ENCODE measurements around the gene ITGA11.

ITGA11 gene

DNA sequence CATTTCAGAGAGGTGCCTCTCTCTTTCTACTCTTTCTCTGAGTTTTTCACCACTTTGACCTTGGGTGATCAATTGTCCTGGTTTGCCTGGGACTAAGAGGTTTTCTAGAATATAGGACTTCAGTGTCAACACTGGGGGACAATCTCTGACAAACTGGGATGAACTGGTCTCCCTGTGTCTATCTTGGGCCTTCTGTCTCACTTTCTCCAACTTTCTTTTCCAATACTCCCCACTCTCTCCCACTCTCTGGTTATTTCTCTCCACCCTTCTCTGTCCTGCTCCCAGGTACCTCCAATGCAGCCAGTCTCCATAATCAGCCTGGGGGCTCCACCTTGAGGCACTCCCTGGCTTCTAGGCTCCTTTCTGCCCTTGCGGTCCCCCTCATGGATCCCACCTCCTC lies 4.7 kb upstream of the ITGA11 start:
- Mint-ChIP-seq H3K4me3 (no peak overlapping the region), H3K27me3 (peaks cover 29% of the 10 kb centered on the region), H3K9me3 (ENCODE audit: low read depth) (no peaks in the 10 kb centered on the region), H3K36me3 (no peaks in the 10 kb centered on the region), H3K27ac (no peak overlapping the region), H3K4me1 (ENCODE audit: low read depth) (peaks cover 2% of the 10 kb centered on the region)

DNA sequence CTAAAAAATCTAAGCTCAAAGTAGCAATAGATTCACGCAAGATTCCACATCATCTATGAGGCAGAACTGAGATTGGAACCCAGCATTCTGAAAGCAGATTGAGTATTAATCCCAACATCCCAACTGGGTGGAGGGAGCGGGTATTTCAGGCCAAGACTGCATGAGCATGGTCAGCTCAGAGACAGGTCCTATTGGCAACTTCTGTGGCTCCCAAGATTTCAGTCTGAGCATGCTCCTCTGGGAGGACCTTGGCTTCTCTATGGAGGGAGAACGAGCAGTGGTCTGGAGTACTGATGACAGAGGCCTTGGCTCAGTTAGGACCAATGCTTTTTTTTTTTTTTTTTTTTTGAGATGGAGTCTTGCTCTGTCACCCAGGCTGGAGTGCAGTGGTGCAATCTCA lies 4.0 kb upstream of the ITGA11 start:
- Mint-ChIP-seq H3K4me1 (ENCODE audit: low read depth) (peaks cover 2% of the 10 kb centered on the region), H3K4me3 (no peak overlapping the region), H3K27me3 (peaks cover 29% of the 10 kb centered on the region), H3K36me3 (no peaks in the 10 kb centered on the region), H3K9me3 (ENCODE audit: low read depth) (no peaks in the 10 kb centered on the region), H3K27ac (no peak overlapping the region)

DNA sequence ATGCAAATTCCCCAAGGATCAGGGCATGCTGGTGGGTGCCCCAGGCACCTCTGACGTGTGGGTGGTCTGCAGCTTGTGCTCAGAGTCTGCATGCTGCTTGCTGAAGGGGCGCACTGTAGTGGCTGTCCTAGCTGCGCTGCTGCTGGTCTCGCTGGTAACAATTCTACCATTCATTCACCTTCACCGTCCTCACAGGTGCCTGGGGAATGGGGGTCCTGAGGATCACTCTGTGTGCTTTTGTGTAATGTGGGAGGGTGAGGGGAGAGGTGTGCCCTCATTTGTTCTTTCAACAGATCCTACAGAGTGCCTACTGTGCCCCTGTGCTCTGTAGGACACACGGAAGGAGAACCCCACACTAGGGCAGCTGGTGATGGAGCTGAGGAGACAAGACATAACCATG lies 2.1 kb upstream of the ITGA11 start:
- peaks cover 32% of the 10 kb centered on the region for H3K27me3 Mint-ChIP-seq
- H3K9me3 Mint-ChIP-seq (ENCODE audit: low read depth): no peaks in the 10 kb centered on the region
- no peaks in the 10 kb centered on the region for H3K36me3 Mint-ChIP-seq
- H3K4me3 Mint-ChIP-seq: no peak overlapping the region
- peaks cover 2% of the 10 kb centered on the region for H3K4me1 Mint-ChIP-seq (ENCODE audit: low read depth)
- no peak overlapping the region for H3K27ac Mint-ChIP-seq

DNA sequence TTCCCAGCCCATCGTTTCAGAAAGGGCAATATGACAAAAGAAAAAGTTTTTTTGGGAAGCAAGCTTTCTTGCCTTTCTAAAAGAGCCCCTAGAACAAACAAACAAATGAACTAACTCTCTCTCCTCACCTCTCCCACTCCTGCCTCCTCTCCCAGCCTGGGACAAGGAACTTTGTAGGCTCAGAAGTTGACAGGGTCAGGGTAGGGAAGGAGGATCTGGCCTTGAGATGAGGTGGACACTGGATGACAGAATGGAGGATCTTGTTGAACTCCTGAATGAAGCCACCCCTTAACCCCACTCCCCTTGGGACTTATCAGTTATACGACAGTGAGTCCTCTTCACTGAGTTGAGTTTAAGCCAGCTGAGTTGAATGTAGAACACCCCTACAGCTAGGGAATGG lies 1.6 kb upstream of the ITGA11 start:
- no peak overlapping the region for H3K4me3 Mint-ChIP-seq
- H3K27me3 Mint-ChIP-seq: peaks cover 33% of the 10 kb centered on the region
- H3K4me1 Mint-ChIP-seq (ENCODE audit: low read depth): peaks cover 2% of the 10 kb centered on the region
- no peaks in the 10 kb centered on the region for H3K36me3 Mint-ChIP-seq
- H3K9me3 Mint-ChIP-seq (ENCODE audit: low read depth): no peaks in the 10 kb centered on the region
- H3K27ac Mint-ChIP-seq: no peak overlapping the region

DNA sequence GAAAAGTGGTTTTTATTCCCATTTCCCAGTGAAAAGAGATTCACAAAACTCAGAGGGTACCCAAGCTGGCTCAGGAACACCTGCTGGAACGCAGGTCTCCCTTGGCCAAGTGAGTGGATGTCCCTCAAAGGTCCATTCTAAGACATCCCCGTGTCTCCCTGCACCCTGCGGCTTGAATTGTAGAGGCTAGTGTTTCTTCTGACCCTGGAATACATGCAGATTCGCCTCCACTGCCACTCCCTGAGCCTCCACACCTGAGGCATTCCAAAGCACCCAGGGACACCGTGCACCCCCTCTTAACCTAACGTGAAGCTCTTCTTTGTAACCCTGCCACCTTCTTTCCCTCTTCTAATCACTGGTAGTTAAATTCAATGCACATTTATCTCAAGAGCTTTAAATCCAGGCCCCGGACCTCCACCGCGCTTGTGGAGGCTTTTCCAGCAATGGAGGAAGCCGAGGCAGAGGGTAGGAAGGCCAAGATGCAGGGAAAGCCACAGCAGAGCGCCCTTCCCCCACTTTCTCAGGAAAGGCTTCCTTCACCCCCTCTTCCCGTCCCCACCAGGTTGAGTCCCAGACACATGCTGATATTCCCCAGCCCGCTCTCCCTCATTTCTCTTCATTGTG lies 590 bp upstream of the ITGA11 start:
- peaks cover 32% of the 10 kb centered on the region for H3K27me3 Mint-ChIP-seq
- peaks cover 2% of the 10 kb centered on the region for H3K4me1 Mint-ChIP-seq (ENCODE audit: low read depth)
- H3K27ac Mint-ChIP-seq: no peak overlapping the region
- H3K36me3 Mint-ChIP-seq: no peaks in the 10 kb centered on the region
- H3K4me3 Mint-ChIP-seq: no peak overlapping the region
- no peaks in the 10 kb centered on the region for H3K9me3 Mint-ChIP-seq (ENCODE audit: low read depth)

DNA sequence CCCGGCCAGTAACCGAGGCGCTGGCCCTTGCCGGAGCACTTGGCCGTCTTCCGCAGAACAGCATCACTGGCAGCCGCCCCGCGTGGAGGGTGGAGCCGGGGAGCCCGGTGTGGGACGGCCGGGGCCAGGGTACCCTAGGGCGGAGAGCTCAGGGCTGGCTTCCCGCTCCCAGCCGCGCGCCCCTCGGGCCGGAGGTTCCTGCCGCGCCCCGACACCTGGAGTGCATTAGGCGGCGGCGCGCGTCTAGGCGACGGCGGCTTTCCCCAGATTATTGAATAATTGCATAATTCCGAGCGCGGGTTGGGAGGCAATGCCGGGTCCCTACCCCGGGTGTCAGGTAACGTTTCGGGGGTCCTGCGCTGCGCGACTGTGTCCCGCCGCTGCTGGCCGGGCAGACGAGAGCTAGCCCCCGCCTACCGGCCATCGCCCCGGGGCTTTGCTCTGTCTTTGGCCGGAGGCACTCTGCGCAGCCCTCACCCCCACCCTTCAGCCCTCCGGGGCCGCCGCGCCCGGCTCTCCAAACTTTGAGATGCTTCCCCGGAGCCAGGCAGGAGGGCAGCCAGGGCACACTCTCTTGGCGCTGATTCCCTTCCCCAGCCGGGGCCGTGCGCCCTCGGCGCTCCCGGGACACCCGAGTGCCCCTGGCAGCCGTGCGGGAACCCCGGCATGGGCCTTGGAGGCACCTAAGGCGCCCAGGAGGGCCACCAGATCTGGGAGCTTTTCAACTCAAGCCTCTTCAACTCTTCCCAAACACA lies 749 bp downstream of the ITGA11 start:
- Mint-ChIP-seq H3K36me3 (no peaks in the 10 kb centered on the region), H3K27me3 (peaks cover 25% of the 10 kb centered on the region), H3K4me1 (ENCODE audit: low read depth) (peaks cover 2% of the 10 kb centered on the region), H3K9me3 (ENCODE audit: low read depth) (no peaks in the 10 kb centered on the region), H3K4me3 (no peak overlapping the region), H3K27ac (no peak overlapping the region)

DNA sequence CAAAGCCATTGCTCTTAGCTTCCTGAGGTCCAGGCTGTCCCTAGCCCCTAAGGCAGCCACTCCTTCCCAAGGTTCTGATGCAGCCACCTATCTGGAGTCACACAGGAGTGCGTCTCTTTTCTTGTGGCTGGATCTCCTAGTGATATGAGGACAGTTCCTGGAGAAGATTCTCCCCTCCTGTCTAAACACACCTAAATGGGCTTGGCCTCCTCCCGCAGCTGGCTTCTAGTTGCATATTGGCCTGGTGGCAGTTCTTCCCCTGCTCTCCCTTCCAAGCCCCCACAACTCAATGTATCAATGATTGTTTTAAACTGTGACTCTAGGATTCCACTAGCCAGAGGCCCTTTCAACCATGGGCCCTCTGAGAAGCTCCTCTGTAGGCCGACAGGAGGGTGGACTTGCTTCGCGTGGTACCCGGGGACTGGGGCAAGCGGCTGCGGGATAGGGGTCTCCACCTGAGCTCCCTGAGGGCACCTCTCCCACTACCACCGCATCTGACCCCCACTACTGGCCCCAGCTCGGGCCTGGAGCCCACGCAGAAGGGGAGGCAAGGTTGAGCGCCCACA lies 1.4 kb downstream of the ITGA11 start:
- Mint-ChIP-seq H3K9me3 (ENCODE audit: low read depth) (no peaks in the 10 kb centered on the region), H3K27ac (no peak overlapping the region), H3K4me1 (ENCODE audit: low read depth) (peaks cover 2% of the 10 kb centered on the region), H3K36me3 (no peaks in the 10 kb centered on the region), H3K27me3 (peaks cover 22% of the 10 kb centered on the region), H3K4me3 (no peak overlapping the region)

DNA sequence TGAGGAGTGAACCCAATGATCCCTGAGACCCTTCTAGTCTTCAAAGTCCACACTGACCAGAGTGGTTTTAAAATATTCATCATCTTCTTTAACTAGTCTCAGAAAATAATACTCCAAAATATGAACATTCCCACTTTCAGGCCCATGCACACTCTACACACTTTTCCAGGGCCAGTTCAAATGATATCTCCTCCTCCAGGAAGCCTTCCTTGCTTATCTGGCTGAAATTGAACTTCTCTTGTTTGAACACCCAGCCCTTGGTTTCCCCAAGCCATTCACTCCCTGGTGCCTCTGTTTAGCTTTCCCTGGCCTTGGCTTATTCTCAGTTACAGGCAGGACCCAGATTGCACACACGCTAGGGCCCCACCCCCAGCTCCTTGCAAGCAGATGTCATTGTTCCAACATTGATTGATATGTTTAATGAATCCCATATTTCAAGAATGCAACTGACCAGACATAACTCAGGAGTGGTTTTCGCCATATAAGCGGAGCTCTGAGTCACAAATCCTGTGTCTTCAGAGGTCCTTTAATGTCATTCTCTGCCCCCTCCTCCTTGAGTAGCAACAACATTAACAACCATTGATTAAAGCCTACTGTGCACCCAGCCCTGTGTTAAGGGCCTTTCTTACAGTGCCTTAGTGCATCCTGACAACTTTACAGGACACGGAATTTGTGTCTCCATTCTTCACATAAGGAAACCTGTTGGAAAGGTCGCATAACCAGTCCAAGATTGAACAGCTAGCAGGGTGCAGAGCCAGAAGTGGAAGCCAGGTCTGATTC lies 2.1 kb downstream of the ITGA11 start:
- no peaks in the 10 kb centered on the region for H3K9me3 Mint-ChIP-seq (ENCODE audit: low read depth)
- no peak overlapping the region for H3K27ac Mint-ChIP-seq
- no peak overlapping the region for H3K4me3 Mint-ChIP-seq
- H3K4me1 Mint-ChIP-seq (ENCODE audit: low read depth): peaks cover 2% of the 10 kb centered on the region
- peaks cover 18% of the 10 kb centered on the region for H3K27me3 Mint-ChIP-seq
- H3K36me3 Mint-ChIP-seq: no peaks in the 10 kb centered on the region

DNA sequence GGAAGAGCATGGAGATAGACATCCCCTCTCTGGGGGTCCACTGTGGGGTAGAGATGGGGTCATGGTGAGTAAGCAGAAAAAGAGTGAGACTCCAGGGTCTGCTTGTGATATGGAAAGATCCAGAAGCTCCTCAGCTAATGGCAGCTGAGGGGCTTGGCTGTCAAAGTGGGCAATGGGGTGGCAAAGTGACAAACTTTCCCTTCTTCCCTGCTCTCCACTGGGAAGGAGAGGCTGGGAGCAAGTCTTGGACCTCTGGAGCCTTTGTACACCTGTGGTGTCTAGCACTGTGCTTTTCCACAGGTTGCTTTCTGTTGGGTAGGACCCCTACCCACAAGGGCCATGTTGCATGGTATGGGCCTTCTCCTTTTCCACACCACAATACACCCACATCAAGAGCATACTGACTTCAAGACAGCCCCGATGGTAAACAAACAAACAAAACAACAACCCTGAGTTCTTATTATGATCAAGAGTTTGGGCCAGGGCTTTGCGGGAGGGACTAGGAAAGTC lies 3.5 kb downstream of the ITGA11 start:
- Mint-ChIP-seq H3K27me3 (peaks cover 16% of the 10 kb centered on the region), H3K27ac (no peak overlapping the region), H3K4me3 (no peak overlapping the region), H3K9me3 (ENCODE audit: low read depth) (no peaks in the 10 kb centered on the region), H3K36me3 (no peaks in the 10 kb centered on the region), H3K4me1 (ENCODE audit: low read depth) (peaks cover 2% of the 10 kb centered on the region)

DNA sequence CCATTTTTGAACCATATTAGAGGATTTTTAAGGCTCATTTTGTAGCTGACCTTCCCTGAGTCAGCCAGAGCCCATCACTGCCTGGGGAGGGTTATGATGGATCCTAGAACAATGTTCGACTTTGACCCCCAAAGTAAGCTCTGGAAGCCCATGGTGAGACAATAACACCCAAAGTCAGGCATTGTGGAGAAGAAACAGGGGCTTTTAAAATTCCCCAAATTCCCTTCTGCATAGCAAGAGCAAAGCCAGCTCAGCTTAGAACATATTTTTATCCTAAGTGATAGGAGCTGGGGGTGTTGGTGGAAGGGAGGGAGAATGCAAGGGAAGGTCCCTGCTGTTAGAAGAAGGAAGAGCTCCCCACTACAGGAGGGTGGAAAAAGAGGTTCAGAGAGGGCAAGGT lies 4.0 kb downstream of the ITGA11 start:
- H3K27ac Mint-ChIP-seq: no peak overlapping the region
- peaks cover 15% of the 10 kb centered on the region for H3K27me3 Mint-ChIP-seq
- peaks cover 2% of the 10 kb centered on the region for H3K4me1 Mint-ChIP-seq (ENCODE audit: low read depth)
- H3K9me3 Mint-ChIP-seq (ENCODE audit: low read depth): no peaks in the 10 kb centered on the region
- no peaks in the 10 kb centered on the region for H3K36me3 Mint-ChIP-seq
- H3K4me3 Mint-ChIP-seq: no peak overlapping the region

DNA sequence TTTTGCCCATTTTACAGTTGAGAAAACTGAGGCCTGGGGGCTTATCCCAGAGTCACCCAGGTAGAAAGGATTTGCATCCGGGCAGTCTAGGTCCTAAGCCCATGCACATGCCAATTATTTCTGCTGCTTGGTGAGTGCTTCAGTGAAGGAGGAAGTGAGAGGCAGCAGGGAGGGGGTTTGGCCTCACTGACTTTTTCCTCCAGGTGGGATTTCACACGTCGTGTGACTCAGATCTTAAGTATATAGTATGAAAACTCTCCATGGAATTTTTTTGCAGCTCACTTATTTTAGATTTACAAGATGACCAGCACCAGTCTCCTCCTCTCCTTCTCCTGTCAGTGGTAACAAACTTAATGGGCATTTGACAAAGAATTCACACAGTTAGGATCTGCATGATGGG lies 4.6 kb downstream of the ITGA11 start:
- Mint-ChIP-seq H3K9me3 (ENCODE audit: low read depth) (no peaks in the 10 kb centered on the region), H3K27ac (no peak overlapping the region), H3K27me3 (peaks cover 10% of the 10 kb centered on the region), H3K4me3 (no peak overlapping the region), H3K36me3 (no peaks in the 10 kb centered on the region), H3K4me1 (ENCODE audit: low read depth) (no peaks in the 10 kb centered on the region)

DNA sequence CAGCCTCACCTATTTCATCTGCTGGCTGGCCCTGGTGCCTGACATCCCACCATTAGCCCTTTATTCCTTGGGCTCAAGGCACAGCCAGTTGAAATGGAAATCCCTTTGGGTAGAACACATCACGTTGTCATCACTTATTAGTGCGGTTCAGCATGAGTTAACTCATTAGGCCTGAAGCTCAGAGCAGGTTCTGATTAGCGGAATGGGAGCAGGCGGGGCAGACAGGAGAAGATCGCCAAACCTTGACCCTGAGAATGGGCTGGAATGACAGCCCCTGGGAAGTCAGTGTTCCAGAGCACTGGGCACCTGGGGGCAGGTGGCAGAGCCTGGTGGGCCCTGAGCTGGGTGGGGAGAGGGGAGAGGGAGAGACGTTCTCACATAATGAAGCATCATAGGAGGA lies 5.8 kb downstream of the ITGA11 start:
- H3K27me3 Mint-ChIP-seq: peaks cover 9% of the 10 kb centered on the region

DNA sequence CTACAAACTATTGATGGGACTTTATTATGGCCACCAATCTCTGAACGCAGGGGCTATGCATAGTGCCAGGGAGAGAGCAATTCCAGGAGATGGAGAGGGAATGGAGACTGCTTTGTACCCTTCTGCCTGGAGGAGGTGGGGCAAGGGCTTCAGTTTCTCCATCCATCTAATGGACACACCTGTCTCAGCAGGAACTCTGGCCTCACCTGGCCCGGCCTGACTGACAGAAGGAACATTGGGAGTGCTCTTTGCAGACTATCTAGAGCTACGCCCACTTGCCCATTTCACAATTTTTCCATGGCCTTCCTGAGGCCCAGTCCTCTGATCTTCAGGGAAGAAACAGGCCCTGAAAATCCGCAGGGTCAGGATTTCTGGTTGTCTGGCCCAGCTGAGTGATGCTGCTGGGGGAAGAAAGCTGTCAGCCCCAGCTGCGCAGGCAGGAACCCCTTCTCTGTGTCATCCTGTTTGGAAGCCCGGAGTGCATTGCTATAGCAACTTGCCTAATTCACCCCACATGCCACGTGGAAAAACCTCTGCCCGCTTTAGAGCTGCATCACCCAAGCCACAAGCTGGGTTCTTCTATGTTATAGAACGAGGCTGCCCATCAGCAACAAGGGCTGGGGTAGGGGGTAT lies 6.4 kb downstream of the ITGA11 start:
- Mint-ChIP-seq H3K36me3 (no peaks in the 10 kb centered on the region), H3K4me3 (no peak overlapping the region), H3K9me3 (ENCODE audit: low read depth) (no peaks in the 10 kb centered on the region), H3K4me1 (ENCODE audit: low read depth) (no peaks in the 10 kb centered on the region), H3K27me3 (peaks cover 9% of the 10 kb centered on the region), H3K27ac (no peak overlapping the region)

More for the DNA sequence above, 5.8 kb downstream of the ITGA11 start:
- H3K4me3 Mint-ChIP-seq: no peak overlapping the region
- H3K36me3 Mint-ChIP-seq: no peaks in the 10 kb centered on the region
- H3K4me1 Mint-ChIP-seq (ENCODE audit: low read depth): no peaks in the 10 kb centered on the region
- no peak overlapping the region for H3K27ac Mint-ChIP-seq
- no peaks in the 10 kb centered on the region for H3K9me3 Mint-ChIP-seq (ENCODE audit: low read depth)

DNA sequence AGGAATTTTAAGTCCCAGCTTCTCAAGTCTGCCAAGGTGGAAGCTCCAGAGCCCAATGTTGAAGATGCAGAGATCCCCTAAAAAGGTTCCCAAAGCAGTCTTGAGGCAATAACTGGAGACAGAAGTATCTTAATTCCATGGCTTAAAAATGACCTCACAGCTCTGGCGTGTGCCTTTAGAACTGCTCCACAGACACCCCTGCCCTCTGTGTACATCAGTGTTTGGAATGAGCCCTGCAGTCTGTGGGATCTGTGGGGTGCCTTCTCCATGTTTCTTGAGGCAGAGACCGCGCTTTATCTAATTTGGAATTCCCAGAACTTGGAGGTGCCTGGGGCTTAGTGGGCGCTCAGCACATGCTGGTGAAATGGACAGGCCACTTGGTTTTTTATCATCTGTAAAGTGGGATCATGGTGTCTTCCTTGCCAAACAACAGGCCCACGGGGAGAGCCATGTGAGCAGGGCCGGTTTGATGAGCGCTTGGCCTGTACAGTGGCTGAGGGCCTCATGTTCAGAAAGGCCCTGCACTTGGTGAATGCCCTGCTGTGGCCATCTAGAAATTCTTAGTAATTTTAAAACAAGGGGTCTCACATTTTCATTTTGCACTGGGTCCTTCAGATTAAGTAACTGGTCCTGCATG lies 7.1 kb downstream of the ITGA11 start:
- H3K36me3 Mint-ChIP-seq: no peaks in the 10 kb centered on the region
- H3K9me3 Mint-ChIP-seq (ENCODE audit: low read depth): no peaks in the 10 kb centered on the region
- H3K4me1 Mint-ChIP-seq (ENCODE audit: low read depth): no peaks in the 10 kb centered on the region
- H3K4me3 Mint-ChIP-seq: no peak overlapping the region
- peaks cover 8% of the 10 kb centered on the region for H3K27me3 Mint-ChIP-seq
- H3K27ac Mint-ChIP-seq: no peak overlapping the region

All from activated naive CD8-positive, alpha-beta T cell (primary cell).